NT2/D1 (cell line): ENCODE measurements around the gene SPSB2.
"Not testable (repeated sequence)": the region's sequence is repeated elsewhere in the genome, so short reads cannot be mapped to it uniquely, and the experiment has no call there.

Experiments used
- DNase-seq: peaks from one replicate; pipeline ENCODE4 v3.0.0-alpha.2; 2011; ENCODE audit warnings: low read depth, low spot score
- H3K27me3 ChIP-seq: 2 replicates; pipeline ENCODE4 v1.6.0; 2011; ENCODE audit warnings: mild to moderate bottlenecking; ENCODE audit not compliant: insufficient read length, insufficient read depth
- H3K36me3 ChIP-seq: 2 replicates; pipeline ENCODE4 v1.6.1; 2011; ENCODE audit warnings: mild to moderate bottlenecking, low read length, mixed read lengths; ENCODE audit not compliant: insufficient read depth, insufficient read length
- H3K4me1 ChIP-seq: 2 replicates; pipeline ENCODE4 v1.5.1; 2011; ENCODE audit not compliant: insufficient read depth, insufficient read length
- H3K4me3 ChIP-seq: 2 replicates; pipeline ENCODE4 v1.5.1; 2011; ENCODE audit warnings: low read depth; ENCODE audit not compliant: insufficient read length
- H3K9ac ChIP-seq: 2 replicates; pipeline ENCODE4 v1.6.0; 2011; ENCODE audit warnings: low read depth; ENCODE audit not compliant: insufficient read length
- H3K9me3 ChIP-seq: 2 replicates; pipeline ENCODE4 v1.5.1; 2011; ENCODE audit warnings: mild to moderate bottlenecking, low read length; ENCODE audit not compliant: insufficient read depth
- SUZ12 ChIP-seq: IDR thresholded peaks from 2 replicates; pipeline ENCODE4 v1.6.1; 2011; ENCODE audit not compliant: insufficient read length, insufficient read depth; ENCODE audit errors: extremely low read depth
- YY1 ChIP-seq: IDR thresholded peaks from 2 replicates; pipeline ENCODE4 v1.6.1; 2011; ENCODE audit not compliant: insufficient read length, insufficient read depth
- ZNF274 ChIP-seq: IDR thresholded peaks from 2 replicates; pipeline ENCODE4 v1.6.1; 2011; ENCODE audit warnings: mild to moderate bottlenecking, low read depth, low read length

The SPSB2 gene

DNA sequence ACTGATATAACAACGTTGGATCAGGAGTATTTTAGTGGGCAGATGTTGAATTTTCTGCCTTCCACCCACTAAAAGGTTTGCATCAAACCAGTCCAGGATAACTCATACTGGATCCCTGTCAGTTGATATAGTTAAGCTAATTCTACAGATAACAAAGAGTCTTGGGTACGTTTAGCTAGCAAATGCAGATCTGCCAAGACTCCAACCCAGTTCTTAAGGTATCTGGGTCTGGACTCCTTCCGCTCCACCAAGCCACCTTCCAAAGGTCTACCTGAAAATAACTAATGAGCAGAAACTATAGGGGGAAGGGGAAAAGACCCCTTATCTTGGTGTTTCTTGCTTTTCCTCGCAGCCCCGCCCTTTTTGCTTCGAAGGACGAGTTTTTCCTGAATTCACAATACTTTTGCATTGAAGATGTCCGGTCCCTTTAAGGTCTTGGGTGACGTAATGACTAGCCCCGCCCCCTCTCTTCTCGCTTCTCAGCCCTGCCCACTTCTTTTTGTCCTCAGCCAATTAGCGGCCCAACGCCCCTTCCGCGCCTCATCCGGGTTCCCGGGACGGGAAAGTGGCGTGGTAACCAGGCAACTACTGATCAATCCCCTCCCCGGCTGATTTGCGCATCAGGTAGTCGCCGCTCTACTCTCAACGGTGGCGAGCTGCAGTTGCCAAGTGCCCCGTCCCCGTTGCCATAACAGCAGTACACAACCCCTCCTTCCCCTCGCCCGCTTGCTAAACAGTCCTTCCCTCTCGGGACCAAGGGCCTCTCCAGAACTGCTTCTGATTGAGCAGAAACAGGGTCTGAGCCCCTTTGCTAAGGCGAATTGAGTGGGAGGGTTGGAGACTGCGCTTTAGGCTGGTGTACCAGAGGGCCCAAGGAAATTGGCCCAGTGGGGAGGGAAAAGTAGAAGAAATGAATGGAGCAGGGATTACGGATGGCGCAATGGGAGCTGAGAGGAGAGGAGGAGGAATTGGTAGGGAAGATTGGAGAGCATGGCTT, 31.5 kb upstream of the SPSB2 start, which contains the start of gene LRRC23:
Gene LRRC23, plus strand, starts transcription at position 543 of the 997 bp plus-strand sequence. CDS start 812 bp downstream, outside the sequence.
- Histone ChIP-seq H3K9ac (peak within 1 kb of the TSS; percentile 84), H3K4me1 (peaks cover 10% of the 10 kb centered on the region)

DNA sequence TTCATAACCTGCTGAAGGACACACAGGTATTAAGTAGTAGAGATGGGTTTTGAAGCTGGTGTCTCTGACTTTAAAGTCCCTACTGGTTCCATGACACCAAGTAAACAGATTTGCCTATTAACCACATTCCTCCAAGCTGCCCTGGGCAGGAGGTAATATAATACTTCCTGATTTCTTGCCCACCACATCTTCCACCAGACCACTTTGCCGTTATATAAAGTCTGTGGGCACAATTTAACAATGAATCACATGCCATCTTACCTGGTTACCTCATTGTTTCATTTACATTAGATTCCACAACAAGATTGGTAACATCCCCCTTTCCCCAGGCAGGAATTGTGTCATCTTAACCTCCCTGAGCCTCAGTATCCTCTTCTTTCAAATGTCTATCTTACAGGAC, 30.6 kb upstream of the SPSB2 start:
- no peaks in the 10 kb centered on the region for H3K9me3 ChIP-seq
- DNase-seq, result no peak

More for the DNA sequence above, 31.5 kb upstream of the SPSB2 start, which contains the start of gene LRRC23:
- peaks cover 5% of the 10 kb centered on the region for H3K36me3 ChIP-seq
- peak; percentile 100 for DNase-seq
- H3K9me3 ChIP-seq, result no peaks in the 10 kb centered on the region
- TF ChIP-seq ZNF274 (no peak), SUZ12 (no peak), YY1 (no peak)
- peaks cover 14% of the 10 kb centered on the region for H3K27me3 ChIP-seq
- H3K4me3 ChIP-seq, result peak within 1 kb of the TSS; percentile 62

DNA sequence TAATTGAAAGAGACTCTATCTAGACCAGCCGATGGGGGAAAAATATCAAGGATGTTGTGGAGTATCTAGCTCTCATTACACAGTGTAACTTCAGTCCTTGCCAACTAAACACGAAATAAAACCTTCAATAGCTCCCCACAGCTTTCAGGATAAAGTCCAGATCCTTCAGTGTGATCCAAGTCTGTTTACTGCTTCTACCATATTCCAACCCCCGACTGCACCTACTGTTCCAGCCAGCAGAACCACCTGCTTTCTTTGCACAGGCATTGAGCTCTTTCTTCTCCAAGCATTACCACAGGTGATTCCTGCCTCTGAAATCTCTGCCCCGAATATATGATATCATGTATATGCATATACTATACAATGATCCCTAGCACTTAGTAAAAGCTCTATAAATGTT, 29.3 kb upstream of the SPSB2 start:
- no peak for TF ChIP-seq ZNF274
- TF ChIP-seq SUZ12, result no peak
- TF ChIP-seq YY1, result no peak

More for the DNA sequence above, 30.6 kb upstream of the SPSB2 start:
- Histone ChIP-seq H3K36me3 (peaks cover 5% of the 10 kb centered on the region), H3K9ac (no peak overlapping the region), H3K27me3 (peaks cover 14% of the 10 kb centered on the region), H3K4me3 (no peak overlapping the region), H3K4me1 (peaks cover 10% of the 10 kb centered on the region)
- TF ChIP-seq SUZ12 (no peak), ZNF274 (no peak), YY1 (no peak)

DNA sequence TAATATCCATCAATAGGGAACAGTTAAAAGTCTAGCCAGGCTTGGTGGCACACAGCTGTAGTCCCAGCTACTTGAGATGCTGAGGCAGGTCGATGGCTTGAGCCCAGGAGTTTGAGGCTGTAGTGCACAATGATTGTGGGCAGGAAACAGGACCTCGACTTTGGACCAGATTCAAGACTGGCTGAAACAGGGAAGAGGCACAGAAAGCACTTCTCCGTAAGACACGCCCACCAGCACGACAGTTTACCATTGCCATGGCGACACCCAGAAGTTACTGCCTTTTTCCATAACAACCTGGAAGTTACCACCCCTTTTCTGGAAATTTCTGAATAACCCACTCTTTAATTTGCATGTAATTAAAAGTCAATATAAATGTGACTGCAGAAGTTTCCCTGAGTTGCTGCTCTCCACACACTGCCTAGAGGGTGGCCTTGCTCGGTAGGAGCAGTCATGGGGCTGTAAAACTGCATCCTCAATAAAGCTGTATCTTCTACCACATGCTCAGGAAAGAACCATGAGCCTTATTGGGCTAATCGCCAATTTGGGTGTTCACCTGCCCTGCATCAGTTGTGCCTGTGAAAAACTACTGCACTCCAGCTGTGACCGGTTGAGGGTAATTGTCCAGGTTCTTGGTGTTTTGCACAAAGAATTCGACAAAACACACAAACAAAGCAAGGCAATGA, 26.9 kb upstream of the SPSB2 start:
- Histone ChIP-seq H3K36me3 (no peaks in the 10 kb centered on the region), H3K4me3 (no peak overlapping the region), H3K9me3 (no peaks in the 10 kb centered on the region), H3K27me3 (no peaks in the 10 kb centered on the region), H3K4me1 (peaks cover 5% of the 10 kb centered on the region), H3K9ac (no peak overlapping the region)
- no peak for DNase-seq
- no peak for TF ChIP-seq SUZ12
- TF ChIP-seq ZNF274, result no peak
- TF ChIP-seq YY1, result no peak

More for the DNA sequence above, 29.3 kb upstream of the SPSB2 start:
- H3K9me3 ChIP-seq, result no peaks in the 10 kb centered on the region
- DNase-seq, result no peak
- peaks cover 10% of the 10 kb centered on the region for H3K4me1 ChIP-seq
- H3K27me3 ChIP-seq, result peaks cover 14% of the 10 kb centered on the region
- H3K4me3 ChIP-seq, result no peak overlapping the region
- H3K36me3 ChIP-seq, result peaks cover 5% of the 10 kb centered on the region
- H3K9ac ChIP-seq, result no peak overlapping the region

DNA sequence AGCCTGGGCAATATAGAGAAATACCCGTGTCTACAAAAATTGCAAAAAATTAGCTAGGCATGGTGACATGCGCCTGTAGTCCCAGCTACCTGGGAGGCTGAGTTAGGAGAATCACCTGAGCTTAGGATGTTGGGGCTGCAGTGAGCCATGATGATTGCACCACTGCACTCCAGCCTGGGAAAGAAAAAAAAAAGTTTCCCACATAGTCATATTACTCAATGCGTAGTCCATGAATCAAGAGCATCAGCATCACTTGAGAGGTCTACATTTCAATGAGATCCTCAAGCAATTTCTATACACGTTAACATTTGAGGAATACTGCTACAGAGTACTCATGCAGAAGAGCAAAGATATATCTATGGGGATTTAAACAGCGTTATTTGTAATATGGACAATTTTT, 26.3 kb upstream of the SPSB2 start:
- H3K4me1 ChIP-seq, result peaks cover 5% of the 10 kb centered on the region
- no peaks in the 10 kb centered on the region for H3K9me3 ChIP-seq
- H3K36me3 ChIP-seq, result no peaks in the 10 kb centered on the region
- no peak for DNase-seq
- H3K9ac ChIP-seq, result no peak overlapping the region
- TF ChIP-seq ZNF274 (no peak), YY1 (no peak), SUZ12 (no peak)
- no peak overlapping the region for H3K4me3 ChIP-seq
- no peaks in the 10 kb centered on the region for H3K27me3 ChIP-seq

DNA sequence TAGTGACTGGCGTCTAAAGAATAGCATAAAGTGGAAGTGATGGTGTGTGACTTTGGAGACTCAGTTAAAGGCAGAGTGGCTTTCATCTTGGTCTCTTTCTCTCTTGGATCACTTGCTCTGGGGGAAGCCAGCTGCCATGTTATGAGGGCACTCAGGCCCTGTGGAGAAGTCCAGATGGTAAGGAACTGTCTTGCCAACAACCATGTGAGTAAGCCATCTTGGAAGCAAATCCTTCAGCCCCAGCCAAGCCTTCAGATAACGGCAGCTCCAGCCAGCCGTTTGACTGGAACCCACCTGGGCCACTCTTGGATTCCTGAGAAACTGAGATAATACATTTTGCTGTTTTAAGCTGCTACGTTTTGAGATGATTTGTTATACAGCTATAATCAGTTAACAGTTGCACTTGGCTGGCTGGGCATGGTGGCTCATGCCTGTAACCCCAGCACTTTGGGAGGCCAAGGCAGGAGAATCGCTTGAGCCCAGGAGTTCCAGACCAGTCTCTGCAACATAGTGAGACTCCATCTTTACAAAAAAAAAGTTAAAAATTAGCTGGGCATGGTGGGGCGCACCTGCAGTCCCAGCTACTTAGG, 23.8 kb upstream of the SPSB2 start:
- Histone ChIP-seq H3K4me1 (no peaks in the 10 kb centered on the region), H3K9me3 (no peaks in the 10 kb centered on the region)

DNA sequence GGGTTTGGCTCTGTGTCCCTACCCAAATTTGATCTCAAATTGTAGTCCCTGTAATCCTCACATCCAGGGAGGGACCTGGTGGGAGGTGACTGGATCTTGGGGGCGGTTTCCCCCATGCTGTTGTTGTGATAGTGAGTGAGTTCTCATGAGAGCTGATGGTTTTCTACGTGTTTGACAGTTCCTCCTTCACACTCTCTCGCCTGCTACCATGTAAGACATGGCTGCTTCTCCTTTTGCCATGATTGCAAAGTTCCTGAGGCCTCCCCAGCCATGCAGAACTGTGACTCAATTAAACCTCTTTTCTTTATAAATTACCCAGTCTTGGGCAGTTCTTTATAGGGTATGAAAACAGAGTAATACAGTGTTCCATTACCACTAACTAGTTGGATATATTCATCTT, 21.2 kb upstream of the SPSB2 start:
- Histone ChIP-seq H3K36me3 (no peaks in the 10 kb centered on the region), H3K27me3 (no peaks in the 10 kb centered on the region), H3K9ac (no peak overlapping the region), H3K9me3 (no peaks in the 10 kb centered on the region), H3K4me3 (no peak overlapping the region), H3K4me1 (no peaks in the 10 kb centered on the region)
- TF ChIP-seq ZNF274 (no peak), SUZ12 (no peak), YY1 (no peak)
- DNase-seq, result no peak

More for the DNA sequence above, 23.8 kb upstream of the SPSB2 start:
- no peak overlapping the region for H3K9ac ChIP-seq
- no peak for DNase-seq
- H3K27me3 ChIP-seq, result no peaks in the 10 kb centered on the region
- H3K4me3 ChIP-seq, result no peak overlapping the region
- no peak for TF ChIP-seq YY1
- TF ChIP-seq SUZ12, result no peak
- TF ChIP-seq ZNF274, result no peak
- H3K36me3 ChIP-seq, result no peaks in the 10 kb centered on the region

DNA sequence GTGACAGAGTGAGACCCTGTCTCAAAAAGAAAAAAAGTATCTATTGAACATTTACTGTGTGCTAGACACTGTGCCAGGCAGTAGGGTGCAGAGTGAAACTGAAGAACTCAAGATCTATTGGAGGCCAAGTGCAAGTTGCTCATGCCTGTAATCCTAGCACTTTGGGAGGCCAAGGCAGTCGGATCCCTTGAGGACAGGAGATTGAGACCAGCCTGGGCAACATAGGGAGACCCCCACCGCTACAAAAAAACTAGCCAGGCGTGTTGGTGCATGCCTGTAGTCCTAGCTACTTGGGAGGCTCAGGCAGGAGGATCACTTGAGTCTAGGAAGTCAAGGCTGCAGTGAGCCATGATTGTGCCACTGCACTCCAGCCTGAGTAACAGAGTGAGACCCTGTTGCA, 19.6 kb upstream of the SPSB2 start:
- not testable (repeated sequence) for H3K9ac ChIP-seq, H3K9me3 ChIP-seq, H3K4me3 ChIP-seq, DNase-seq, H3K36me3 ChIP-seq, H3K27me3 ChIP-seq
- H3K4me1 ChIP-seq, result peaks cover 10% of the 10 kb centered on the region
